Prostate gland (tissue), 2 donors: ENCODE results near the gene ACYP2.

Experiments
- CTCF ChIP-seq, 4 experiments: fragments of 200-600 bp in 2 of 4; fragments of 450-650 bp in 2 of 4; sonication (generic) in 2 of 4; IDR thresholded peaks; 1 replicate in 3 of 4; 2 replicates in 1 of 4; pipeline ENCODE4 v1.5.1; 2016 to 2019; ENCODE audit warnings: antibody characterized with exemption in 4 of 4, mild to moderate bottlenecking in 2 of 4, moderate library complexity in 2 of 4
- POLR2A ChIP-seq: fragments of 450-650 bp; IDR thresholded peaks from one replicate; pipeline ENCODE4 v1.6.1; 2016; ENCODE audit warnings: antibody characterized with exemption, mild to moderate bottlenecking
- POLR2AphosphoS5 ChIP-seq: sonication (generic); formaldehyde crosslinking; IDR thresholded peaks from one replicate; pipeline ENCODE4 v1.6.1; 2017; ENCODE audit warnings: antibody characterized with exemption

GRCh38 chr2:54213082-54213481 lies 97.7 kb downstream of the ACYP2 start:
- TF ChIP-seq CTCF (IDR thresholded peaks at IDR 0.05) (no peak), POLR2A (no peak), POLR2AphosphoS5 (no peak)
